Breast epithelium (tissue), 3 donors: ENCODE results near the gene BTBD6.

ENCODE experiments used
- POLR2AphosphoS5 ChIP-seq, 3 donors: sonication (generic); formaldehyde crosslinking; IDR thresholded peaks; one replicate each; pipeline ENCODE4 v1.6.1; 2017; ENCODE audit warnings: antibody characterized with exemption in 3 of 3
- TF ChIP-seq, protein P1 (sequence below), 3 donors: fragments of 450-650 bp; IDR thresholded peaks; one replicate each; pipeline ENCODE4 v1.5.1; 2016 to 2017; ENCODE audit warnings: antibody characterized with exemption in 3 of 3, mild to moderate bottlenecking in 3 of 3, moderate library complexity in 3 of 3

DNA sequence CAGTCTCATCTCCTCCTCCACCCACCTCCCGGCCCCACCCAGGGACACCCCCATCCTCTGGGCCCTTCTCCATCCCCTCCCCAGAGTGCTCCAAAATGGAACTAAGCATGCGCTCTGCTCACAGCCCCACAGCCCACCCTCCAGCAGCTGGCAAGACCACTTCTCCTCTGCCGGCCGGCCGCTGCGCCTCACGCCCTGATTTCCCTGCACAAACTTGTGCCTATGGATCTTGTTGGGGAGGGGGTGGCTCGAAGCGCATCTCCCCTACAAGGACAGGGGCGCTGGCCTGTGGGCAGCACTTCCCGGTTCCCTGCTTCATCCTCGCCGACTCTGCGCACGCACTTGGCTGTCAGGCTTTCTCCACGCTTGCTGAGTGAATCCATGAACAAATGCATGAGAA is 47.7 kb upstream of the BTBD6 start:
- TF ChIP-seq POLR2AphosphoS5 (IDR thresholded peaks at IDR 0.05): no peak
- TF ChIP-seq, protein P1, sequence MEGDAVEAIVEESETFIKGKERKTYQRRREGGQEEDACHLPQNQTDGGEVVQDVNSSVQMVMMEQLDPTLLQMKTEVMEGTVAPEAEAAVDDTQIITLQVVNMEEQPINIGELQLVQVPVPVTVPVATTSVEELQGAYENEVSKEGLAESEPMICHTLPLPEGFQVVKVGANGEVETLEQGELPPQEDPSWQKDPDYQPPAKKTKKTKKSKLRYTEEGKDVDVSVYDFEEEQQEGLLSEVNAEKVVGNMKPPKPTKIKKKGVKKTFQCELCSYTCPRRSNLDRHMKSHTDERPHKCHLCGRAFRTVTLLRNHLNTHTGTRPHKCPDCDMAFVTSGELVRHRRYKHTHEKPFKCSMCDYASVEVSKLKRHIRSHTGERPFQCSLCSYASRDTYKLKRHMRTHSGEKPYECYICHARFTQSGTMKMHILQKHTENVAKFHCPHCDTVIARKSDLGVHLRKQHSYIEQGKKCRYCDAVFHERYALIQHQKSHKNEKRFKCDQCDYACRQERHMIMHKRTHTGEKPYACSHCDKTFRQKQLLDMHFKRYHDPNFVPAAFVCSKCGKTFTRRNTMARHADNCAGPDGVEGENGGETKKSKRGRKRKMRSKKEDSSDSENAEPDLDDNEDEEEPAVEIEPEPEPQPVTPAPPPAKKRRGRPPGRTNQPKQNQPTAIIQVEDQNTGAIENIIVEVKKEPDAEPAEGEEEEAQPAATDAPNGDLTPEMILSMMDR (IDR thresholded peaks at IDR 0.05): no peak
